Mesendoderm (in vitro differentiated cells): ENCODE measurements around the gene OLR1.

ENCODE experiments used
- DNase-seq: peaks from one replicate; pipeline ENCODE4 v3.0.0; 2013
- H2AK5ac ChIP-seq: 2 replicates; pipeline ENCODE4 v1.6.1; 2013; ENCODE audit warnings: low read length, inconsistent platforms
- H2BK120ac ChIP-seq: 2 replicates; pipeline ENCODE4 v1.6.1; 2013; ENCODE audit warnings: low read depth, mild to moderate bottlenecking, low read length, moderate library complexity, mixed read lengths
- H2BK15ac ChIP-seq: replicated peaks from 2 replicates; pipeline ENCODE4 v1.6.1; 2013; ENCODE audit warnings: low read depth, mild to moderate bottlenecking, moderate library complexity
- H2BK5ac ChIP-seq: 2 replicates; pipeline ENCODE4 v1.6.1; 2013; ENCODE audit warnings: low read length, inconsistent platforms
- H3K18ac ChIP-seq: 2 replicates; pipeline ENCODE4 v1.6.1; 2013; ENCODE audit warnings: mild to moderate bottlenecking, low read length, mixed read lengths
- H3K23ac ChIP-seq: one replicate; pipeline ENCODE4 v1.6.1; 2013; ENCODE audit warnings: low read length
- H3K27ac ChIP-seq: 2 replicates; pipeline ENCODE4 v1.5.1; 2013; ENCODE audit warnings: low read depth, mild to moderate bottlenecking, inconsistent platforms, low read length, moderate library complexity
- H3K27me3 ChIP-seq: 2 replicates; pipeline ENCODE4 v1.6.1; 2013; ENCODE audit warnings: low read length, control low read depth, mild to moderate bottlenecking, inconsistent platforms; ENCODE audit not compliant: insufficient read depth, poor library complexity
- H3K36me3 ChIP-seq: 2 replicates; pipeline ENCODE4 v1.6.1; 2013; ENCODE audit warnings: low read length, inconsistent platforms; ENCODE audit not compliant: control insufficient read depth, insufficient read depth
- H3K4ac ChIP-seq: one replicate; pipeline ENCODE4 v1.6.1; 2013; ENCODE audit warnings: low read depth, mild to moderate bottlenecking, low read length, moderate library complexity
- H3K4me1 ChIP-seq: 2 replicates; pipeline ENCODE4 v1.6.1; 2013; ENCODE audit warnings: low read depth, low read length, inconsistent platforms; ENCODE audit not compliant: control insufficient read depth
- H3K4me2 ChIP-seq: 2 replicates; pipeline ENCODE4 v1.6.1; 2013; ENCODE audit warnings: low read length
- H3K4me3 ChIP-seq: 2 replicates; pipeline ENCODE4 v1.5.1; 2013; ENCODE audit warnings: mild to moderate bottlenecking, low read length
- H3K56ac ChIP-seq: one replicate; pipeline ENCODE4 v1.6.1; 2013; ENCODE audit warnings: low read length
- H3K79me1 ChIP-seq: 2 replicates; pipeline ENCODE4 v1.6.1; 2013; ENCODE audit warnings: low read length, inconsistent platforms
- H3K79me2 ChIP-seq: 2 replicates; pipeline ENCODE4 v1.6.1; 2013; ENCODE audit warnings: mild to moderate bottlenecking, low read length; ENCODE audit not compliant: control insufficient read depth, insufficient read depth
- H3K9ac ChIP-seq: 2 replicates; pipeline ENCODE4 v1.6.1; 2013; ENCODE audit warnings: low read length, inconsistent platforms
- H4K5ac ChIP-seq: one replicate; pipeline ENCODE4 v1.6.1; 2013; ENCODE audit warnings: low read length
- H4K8ac ChIP-seq: one replicate; pipeline ENCODE4 v1.6.1; 2013; ENCODE audit warnings: low read depth, mild to moderate bottlenecking, control low read depth, low read length, moderate library complexity
- WGBS: extraction: QIAGEN DNeasy Blood & Tissue Kit; methylation state at CpG from one replicate; pipeline ENCODE4 v1.1.7; 2013; ENCODE audit warnings: low lambda C conversion rate, missing lambda C conversion rate; ENCODE audit not compliant: insufficient coverage; ENCODE audit errors: extremely low coverage; 5-methylcytosine and 5-hydroxymethylcytosine counted together

OLR1 gene

DNA sequence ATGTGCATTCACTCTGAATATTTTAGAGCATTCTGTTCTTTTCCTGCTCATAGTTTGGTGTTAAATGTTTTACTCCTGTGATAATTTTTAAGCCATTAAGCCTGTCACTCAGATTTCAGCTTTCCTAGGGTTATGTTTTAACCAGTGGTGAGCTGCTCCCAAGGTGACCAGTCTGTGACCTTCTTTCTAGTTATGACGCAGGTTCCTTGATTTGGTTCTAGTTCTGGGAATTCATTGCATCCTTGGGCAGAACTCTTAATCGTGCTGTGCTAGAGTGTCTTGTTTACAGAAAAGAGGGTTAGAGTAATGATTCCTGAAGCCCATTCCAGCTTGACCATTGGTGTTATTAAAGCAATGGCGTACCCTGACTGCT, 42.9 kb upstream of the OLR1 start:
- H3K4me3 ChIP-seq, result peak overlapping the region; percentile 4
- no CpG with 5 or more reads among the region's 3 CpGs for WGBS

GRCh38 chr12:10214136-10214894, 42.4 kb upstream of the OLR1 start:
- H3K23ac ChIP-seq, result no peak overlapping the region
- no peak overlapping the region for H4K5ac ChIP-seq
- peak overlapping the region; percentile 94 for H3K56ac ChIP-seq
- H4K8ac ChIP-seq, result peak overlapping the region; percentile 76
- H3K9ac ChIP-seq, result peak overlapping the region; percentile 95
- H2AK5ac ChIP-seq, result no peak overlapping the region
- peak overlapping the region; percentile 29 for H3K4me2 ChIP-seq
- no peaks in the 10 kb centered on the region for H3K4me1 ChIP-seq
- H3K4ac ChIP-seq, result no peak overlapping the region
- H3K36me3 ChIP-seq, result no peaks in the 10 kb centered on the region
- no peaks in the 10 kb centered on the region for H3K27me3 ChIP-seq
- H3K27ac ChIP-seq, result no peak overlapping the region
- H2BK15ac ChIP-seq, result no peak overlapping the region
- H2BK120ac ChIP-seq, result no peak overlapping the region
- H3K18ac ChIP-seq, result peak overlapping the region; percentile 88
- H2BK5ac ChIP-seq, result no peak overlapping the region
- H3K4me3 ChIP-seq, result peak overlapping the region; percentile 90
- H3K79me1 ChIP-seq, result no peaks in the 10 kb centered on the region
- no CpG with 5 or more reads among the region's 10 CpGs for WGBS
- peaks cover 25% of the 10 kb centered on the region for H3K79me2 ChIP-seq
- DNase-seq, result peak; percentile 78

More for the DNA sequence above, 42.9 kb upstream of the OLR1 start:
- H2AK5ac ChIP-seq, result no peak overlapping the region
- H2BK120ac ChIP-seq, result peak overlapping the region; percentile 24
- peak overlapping the region; percentile 25 for H3K4me2 ChIP-seq
- peaks cover 25% of the 10 kb centered on the region for H3K79me2 ChIP-seq
- H2BK5ac ChIP-seq, result peak overlapping the region; percentile 41
- H4K8ac ChIP-seq, result no peak overlapping the region
- peak overlapping the region; percentile 43 for H3K27ac ChIP-seq
- no peak overlapping the region for H3K23ac ChIP-seq
- no peaks in the 10 kb centered on the region for H3K27me3 ChIP-seq
- H3K18ac ChIP-seq, result peak overlapping the region; percentile 80
- H3K9ac ChIP-seq, result peak overlapping the region; percentile 49
- H3K79me1 ChIP-seq, result peaks cover under 1% of the 10 kb centered on the region
- DNase-seq, result no peak
- H3K4me1 ChIP-seq, result no peaks in the 10 kb centered on the region
- no peak overlapping the region for H4K5ac ChIP-seq
- peaks cover under 1% of the 10 kb centered on the region for H3K36me3 ChIP-seq
- H2BK15ac ChIP-seq, result peak overlapping the region; percentile 45
- peak overlapping the region; percentile 43 for H3K56ac ChIP-seq
- peak overlapping the region; percentile 79 for H3K4ac ChIP-seq

GRCh38 chr12:10213168-10214135, 41.5 kb upstream of the OLR1 start:
- no peaks in the 10 kb centered on the region for H3K79me1 ChIP-seq
- DNase-seq, result peak; percentile 80
- peak overlapping the region; percentile 69 for H3K4me2 ChIP-seq

DNA sequence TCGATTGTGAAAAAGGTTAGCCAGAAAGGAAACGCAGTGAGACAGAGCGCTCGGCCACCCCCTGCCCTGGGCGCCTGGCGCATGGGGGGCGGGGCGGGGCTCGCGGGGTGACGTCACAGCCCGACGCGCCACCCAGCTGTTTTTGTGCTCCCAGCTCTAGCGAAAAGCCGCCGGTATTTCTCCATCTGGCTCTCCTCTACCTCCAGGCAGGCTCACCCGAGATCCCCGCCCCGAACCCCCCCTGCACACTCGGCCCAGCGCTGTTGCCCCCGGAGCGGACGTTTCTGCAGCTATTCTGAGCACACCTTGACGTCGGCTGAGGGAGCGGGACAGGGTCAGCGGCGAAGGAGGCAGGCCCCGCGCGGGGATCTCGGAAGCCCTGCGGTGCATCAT, 40.8 kb upstream of the OLR1 start, which contains the start of gene GABARAPL1:
Gene GABARAPL1, plus strand, starts transcription at position 139 of the 393 bp plus-strand sequence. Its CDS starts 253 bp downstream, at position 392.
- no peak within 1 kb of the TSS for H4K8ac ChIP-seq
- H3K27ac ChIP-seq, result peak within 1 kb of the TSS; percentile 74
- peak; percentile 86 for DNase-seq
- peak within 1 kb of the TSS; percentile 94 for H3K56ac ChIP-seq
- H2BK5ac ChIP-seq, result peak within 1 kb of the TSS; percentile 66
- peak within 1 kb of the TSS; percentile 90 for H3K4ac ChIP-seq
- H2AK5ac ChIP-seq, result no peak within 1 kb of the TSS
- H3K79me2 ChIP-seq, result peaks cover 23% of the 10 kb centered on the region
- no CpG with 5 or more reads among the region's 35 CpGs for WGBS
- H4K5ac ChIP-seq, result no peak within 1 kb of the TSS
- H2BK120ac ChIP-seq, result peak within 1 kb of the TSS; percentile 35
- H3K4me2 ChIP-seq, result peak within 1 kb of the TSS; percentile 69
- H3K23ac ChIP-seq, result no peak within 1 kb of the TSS
- H3K4me3 ChIP-seq, result peak within 1 kb of the TSS; percentile 90
- H3K18ac ChIP-seq, result peak within 1 kb of the TSS; percentile 88
- H3K79me1 ChIP-seq, result no peaks in the 10 kb centered on the region
- peak within 1 kb of the TSS; percentile 95 for H3K9ac ChIP-seq
- no peaks in the 10 kb centered on the region for H3K27me3 ChIP-seq
- no peak within 1 kb of the TSS for H2BK15ac ChIP-seq
- H3K36me3 ChIP-seq, result no peaks in the 10 kb centered on the region
- H3K4me1 ChIP-seq, result no peaks in the 10 kb centered on the region

More at GRCh38 chr12:10213168-10214135, 41.5 kb upstream of the OLR1 start:
- H2BK120ac ChIP-seq, result peak overlapping the region; percentile 29
- H3K4ac ChIP-seq, result peak overlapping the region; percentile 90
- H2BK15ac ChIP-seq, result no peak overlapping the region
- H3K9ac ChIP-seq, result peak overlapping the region; percentile 95
- H2BK5ac ChIP-seq, result peak overlapping the region; percentile 66
- peaks cover 25% of the 10 kb centered on the region for H3K79me2 ChIP-seq
- H3K18ac ChIP-seq, result peak overlapping the region; percentile 88
- H3K4me3 ChIP-seq, result peak overlapping the region; percentile 90
- no peaks in the 10 kb centered on the region for H3K36me3 ChIP-seq
- no peak overlapping the region for H4K8ac ChIP-seq
- peak overlapping the region; percentile 94 for H3K56ac ChIP-seq
- WGBS, result no CpG with 5 or more reads among the region's 47 CpGs
- no peak overlapping the region for H2AK5ac ChIP-seq
- H3K23ac ChIP-seq, result no peak overlapping the region
- no peak overlapping the region for H4K5ac ChIP-seq
- no peaks in the 10 kb centered on the region for H3K27me3 ChIP-seq
- H3K4me1 ChIP-seq, result no peaks in the 10 kb centered on the region
- H3K27ac ChIP-seq, result peak overlapping the region; percentile 74

- H2AK5ac ChIP-seq, result no peak overlapping the region
- no CpG with 5 or more reads among the region's 40 CpGs for WGBS
- peak overlapping the region; percentile 47 for H3K9ac ChIP-seq
- H4K5ac ChIP-seq, result no peak overlapping the region
- no peak overlapping the region for H2BK15ac ChIP-seq
- H3K23ac ChIP-seq, result no peak overlapping the region
- no peak overlapping the region for H4K8ac ChIP-seq
- no peaks in the 10 kb centered on the region for H3K79me1 ChIP-seq
- no peak overlapping the region for H3K4ac ChIP-seq
- H3K4me1 ChIP-seq, result no peaks in the 10 kb centered on the region
- peak; percentile 98 for DNase-seq
- H3K4me3 ChIP-seq, result no peak overlapping the region
- H3K27ac ChIP-seq, result peak overlapping the region; percentile 46
- H3K56ac ChIP-seq, result peak overlapping the region; percentile 59
- H3K4me2 ChIP-seq, result peak overlapping the region; percentile 33
- no peaks in the 10 kb centered on the region for H3K36me3 ChIP-seq
- peak overlapping the region; percentile 7 for H3K18ac ChIP-seq
- H2BK5ac ChIP-seq, result no peak overlapping the region
- no peaks in the 10 kb centered on the region for H3K27me3 ChIP-seq
- H2BK120ac ChIP-seq, result no peak overlapping the region
- peaks cover 23% of the 10 kb centered on the region for H3K79me2 ChIP-seq
These were observed 40.2 kb upstream of the OLR1 start for GRCh38 chr12:10211940-10212738.
